Cardiac muscle cell (in vitro differentiated cells and primary cell): ENCODE results near the gene ARID3C. TPM values are rescaled to one million over a fixed set of nuclear protein-coding genes. Genes with fewer than 3 reads are reported as not detected.

ENCODE experiments used
- DNase-seq, 2 donors: peaks; one replicate each; pipeline versions ENCODE4 v3.0.0 to v3.0.0-alpha.2; 2010 to 2017; ENCODE audit warnings: low read depth in 1 of 2, low spot score in 1 of 2
- H3K27ac ChIP-seq: fragments of 200-600 bp; sonication (generic); 2 replicates; pipeline ENCODE4 v1.5.1; 2016
- H3K27me3 ChIP-seq: fragments of 200-600 bp; sonication (generic); 2 replicates; pipeline ENCODE4 v1.6.0; 2016; ENCODE audit warnings: control low read depth
- H3K36me3 ChIP-seq: fragments of 200-600 bp; sonication (generic); 2 replicates; pipeline ENCODE4 v1.5.1; 2016; ENCODE audit warnings: control low read depth
- H3K4me1 ChIP-seq: fragments of 200-600 bp; sonication (generic); 2 replicates; pipeline ENCODE4 v1.8.1; 2017; ENCODE audit warnings: low read depth, mild to moderate bottlenecking, mixed run types
- H3K4me3 ChIP-seq: fragments of 200-600 bp; sonication (generic); 2 replicates; pipeline ENCODE4 v1.5.1; 2016; ENCODE audit warnings: mild to moderate bottlenecking
- H3K9me3 ChIP-seq: fragments of 200-600 bp; sonication (generic); 2 replicates; pipeline ENCODE4 v1.5.1; 2017; ENCODE audit warnings: low read depth, mild to moderate bottlenecking, control low read depth
- polyA plus RNA-seq: library from polyadenylated mRNA; unstranded; fragments of >200 nt; fragmentation: Nextera tagmentation; extraction: Ambion mirVana; gene quantifications from 2 replicates; pipeline ENCODE4 v1.2.1, GENCODE V29; 2016
- total RNA-seq: library from RNA; depleted of rRNA; stranded (reverse); fragments of >200 nt; gene quantifications from 2 replicates; pipeline ENCODE4 v1.2.3, GENCODE V29; 2016
- TF ChIP-seq, protein P1 (sequence below): IDR thresholded peaks from 2 replicates; pipeline ENCODE4 v1.5.1; 2012; ENCODE audit warnings: low read depth, mild to moderate bottlenecking, low read length

ARID3C gene
- total and polyA plus RNA-seq, 2 experiments from 2014 or later = 0.27 to 1.4 TPM

DNA sequence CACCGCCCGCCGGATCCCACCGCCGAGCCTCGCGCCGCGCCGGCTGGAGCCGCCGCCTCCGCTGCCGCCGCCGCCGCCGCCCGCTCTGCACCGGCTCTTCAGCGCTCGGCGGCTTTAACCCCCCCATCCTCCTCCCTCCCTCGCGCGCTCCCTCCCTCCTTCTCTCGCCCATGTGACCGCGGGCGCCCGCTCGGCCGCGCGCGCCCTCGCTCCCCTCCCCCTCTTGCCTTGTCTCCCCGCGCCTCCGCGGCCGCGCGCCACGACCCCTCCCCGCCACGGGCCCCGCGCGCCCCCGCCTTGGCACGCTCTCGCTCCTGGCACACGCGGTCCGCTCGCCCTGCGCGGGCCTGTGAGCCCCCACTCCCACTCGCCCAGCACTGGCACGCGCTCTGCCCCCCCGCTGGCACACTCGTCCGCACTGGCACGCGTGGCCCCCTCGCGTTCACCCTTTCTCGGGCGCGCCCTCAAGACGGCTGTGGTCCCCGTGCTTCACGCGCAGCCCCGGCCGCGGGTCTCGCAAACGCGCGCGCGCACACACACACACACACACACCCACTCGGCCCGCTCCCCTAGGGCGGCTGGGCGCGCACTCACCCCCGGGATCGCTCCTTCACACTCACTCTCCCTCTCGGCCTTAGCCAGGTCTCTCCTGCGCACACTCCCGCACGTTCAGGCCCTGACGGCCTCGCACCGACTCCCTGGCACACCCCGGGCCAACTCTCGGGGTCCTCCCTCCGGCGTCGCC is 39.1 kb downstream of the ARID3C start, which contains the start of gene CNTFR:
TSS of gene CNTFR (minus strand) at position 89 of the 745 bp plus-strand sequence. CDS start 20,743 bp downstream, outside the sequence.
- peaks cover 4% of the 10 kb centered on the region for H3K4me1 ChIP-seq
- peak in 1 of 2 donors; percentile 81 for DNase-seq
- TF ChIP-seq, protein P1, sequence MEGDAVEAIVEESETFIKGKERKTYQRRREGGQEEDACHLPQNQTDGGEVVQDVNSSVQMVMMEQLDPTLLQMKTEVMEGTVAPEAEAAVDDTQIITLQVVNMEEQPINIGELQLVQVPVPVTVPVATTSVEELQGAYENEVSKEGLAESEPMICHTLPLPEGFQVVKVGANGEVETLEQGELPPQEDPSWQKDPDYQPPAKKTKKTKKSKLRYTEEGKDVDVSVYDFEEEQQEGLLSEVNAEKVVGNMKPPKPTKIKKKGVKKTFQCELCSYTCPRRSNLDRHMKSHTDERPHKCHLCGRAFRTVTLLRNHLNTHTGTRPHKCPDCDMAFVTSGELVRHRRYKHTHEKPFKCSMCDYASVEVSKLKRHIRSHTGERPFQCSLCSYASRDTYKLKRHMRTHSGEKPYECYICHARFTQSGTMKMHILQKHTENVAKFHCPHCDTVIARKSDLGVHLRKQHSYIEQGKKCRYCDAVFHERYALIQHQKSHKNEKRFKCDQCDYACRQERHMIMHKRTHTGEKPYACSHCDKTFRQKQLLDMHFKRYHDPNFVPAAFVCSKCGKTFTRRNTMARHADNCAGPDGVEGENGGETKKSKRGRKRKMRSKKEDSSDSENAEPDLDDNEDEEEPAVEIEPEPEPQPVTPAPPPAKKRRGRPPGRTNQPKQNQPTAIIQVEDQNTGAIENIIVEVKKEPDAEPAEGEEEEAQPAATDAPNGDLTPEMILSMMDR = no peak

DNA sequence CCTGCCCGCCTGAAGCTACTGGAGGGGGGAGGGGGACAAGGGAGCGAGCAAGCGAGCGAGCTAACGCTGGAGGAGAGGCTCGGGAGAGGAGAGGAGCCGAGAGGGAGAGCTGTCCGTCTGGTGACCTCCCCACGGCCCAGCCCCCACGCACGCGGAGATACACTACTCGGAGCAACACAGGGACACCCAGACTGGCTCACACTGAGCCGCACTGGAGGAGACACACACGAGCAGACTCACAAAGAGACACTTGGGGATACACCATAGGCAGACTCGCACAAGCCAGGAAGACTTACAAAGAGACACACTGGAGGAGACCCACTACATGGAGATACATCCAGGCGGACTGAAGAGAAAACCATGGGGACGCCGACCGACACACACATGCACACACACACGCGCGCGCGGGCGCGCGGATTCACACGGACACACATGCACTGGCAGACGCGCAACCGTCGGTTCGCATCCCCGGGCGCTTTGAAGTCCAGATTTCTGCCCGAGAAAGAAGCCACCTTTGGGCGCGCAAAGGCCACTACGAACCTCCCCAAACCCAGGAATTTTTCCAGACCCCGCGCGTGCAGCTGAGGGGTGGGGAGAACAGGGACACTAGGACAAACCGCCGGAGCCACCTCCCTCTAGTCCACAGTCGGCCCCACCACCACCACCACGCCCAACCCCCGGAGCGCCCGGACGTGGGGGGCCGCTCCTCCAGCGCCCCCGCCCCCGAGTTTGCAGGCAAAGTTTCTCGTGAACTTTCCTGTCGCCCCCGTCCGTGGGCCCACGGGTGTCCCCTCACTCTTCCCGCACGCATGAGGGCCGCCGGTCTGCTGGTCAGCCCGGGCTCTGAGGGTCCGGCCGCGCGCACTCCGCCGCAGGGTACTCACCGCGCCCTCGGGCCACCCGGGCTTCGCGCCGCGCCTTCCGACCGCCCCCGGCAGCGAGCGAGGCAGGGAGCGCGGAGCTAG is 39.9 kb downstream of the ARID3C start:
- H3K9me3 ChIP-seq = no peaks in the 10 kb centered on the region
- peaks cover 47% of the 10 kb centered on the region for H3K27me3 ChIP-seq

More for the DNA sequence above, 39.1 kb downstream of the ARID3C start, which contains the start of gene CNTFR:
- no peak within 1 kb of the TSS for H3K27ac ChIP-seq
- no peaks in the 10 kb centered on the region for H3K9me3 ChIP-seq
- peaks cover 47% of the 10 kb centered on the region for H3K27me3 ChIP-seq
- H3K36me3 ChIP-seq = no peaks in the 10 kb centered on the region
- H3K4me3 ChIP-seq = peak within 1 kb of the TSS; percentile 65

DNA sequence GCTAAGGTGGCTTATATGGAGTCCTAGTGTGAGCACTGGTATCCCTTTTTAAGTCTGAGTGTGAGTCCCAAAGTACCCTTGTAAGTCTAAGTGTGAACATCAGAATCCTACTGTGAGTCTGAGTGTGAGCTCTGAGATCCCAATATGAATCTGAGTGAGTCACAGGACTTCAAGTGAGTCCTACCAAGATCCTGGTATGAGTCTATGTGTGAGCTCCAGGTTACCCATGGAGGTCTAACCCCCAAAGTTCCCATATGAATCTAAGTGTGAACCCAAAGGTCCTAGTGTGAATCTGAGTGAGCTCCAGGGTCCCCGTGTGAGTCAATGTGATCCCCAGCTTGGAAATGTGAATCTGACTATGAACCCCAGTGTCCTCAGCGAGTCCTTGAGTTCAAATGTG is 41.6 kb downstream of the ARID3C start:
- Histone ChIP-seq H3K4me1 (peaks cover 4% of the 10 kb centered on the region), H3K4me3 (no peak overlapping the region), H3K27me3 (peaks cover 34% of the 10 kb centered on the region), H3K9me3 (no peaks in the 10 kb centered on the region), H3K27ac (no peak overlapping the region), H3K36me3 (no peaks in the 10 kb centered on the region)
- TF ChIP-seq, protein P1 = no peak
- DNase-seq = no peak

More for the DNA sequence above, 39.9 kb downstream of the ARID3C start:
- TF ChIP-seq, protein P1 = no peak
- DNase-seq = no peak
- Histone ChIP-seq H3K4me3 (peak overlapping the region; percentile 65), H3K27ac (no peak overlapping the region), H3K36me3 (no peaks in the 10 kb centered on the region), H3K4me1 (peaks cover 4% of the 10 kb centered on the region)

DNA sequence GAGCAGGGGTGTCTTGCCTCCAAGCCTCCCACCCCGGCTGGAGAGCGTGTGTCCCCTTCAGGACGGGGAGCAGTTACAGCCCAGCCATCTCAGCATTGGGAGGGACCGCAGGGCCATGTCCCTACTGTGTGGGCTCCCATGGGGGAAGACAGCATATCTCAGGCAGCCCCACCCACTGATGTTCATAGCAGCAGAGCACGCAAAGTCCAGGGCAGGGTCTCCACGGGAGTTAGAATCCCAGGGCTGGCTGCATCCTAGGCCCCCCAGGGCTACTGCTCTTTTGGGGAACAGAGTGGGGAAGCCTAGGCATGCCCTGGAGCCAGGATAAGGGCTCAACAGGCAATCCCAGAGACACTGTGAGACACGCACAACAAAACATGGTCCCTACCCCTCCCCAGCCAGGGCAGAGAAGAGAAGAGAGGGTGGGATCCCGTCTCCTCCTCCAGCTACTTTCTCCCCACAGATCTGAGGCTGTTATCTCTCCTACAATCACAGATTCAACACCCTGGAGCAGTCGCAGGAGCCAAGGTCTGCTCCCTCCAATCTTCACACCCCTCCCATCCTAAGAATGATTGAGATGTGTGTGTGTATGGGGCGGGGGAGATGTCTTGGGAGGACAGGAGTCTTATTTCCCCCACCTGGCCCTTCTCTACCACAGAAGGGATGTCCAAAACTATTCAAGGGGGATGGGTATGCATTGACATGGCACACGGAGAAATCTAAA is 42.8 kb downstream of the ARID3C start:
- Histone ChIP-seq H3K9me3 (no peaks in the 10 kb centered on the region), H3K4me3 (no peak overlapping the region), H3K27ac (no peak overlapping the region), H3K36me3 (no peaks in the 10 kb centered on the region), H3K27me3 (peaks cover 24% of the 10 kb centered on the region), H3K4me1 (peaks cover 4% of the 10 kb centered on the region)
- TF ChIP-seq, protein P1 = no peak
- no peak for DNase-seq

DNA sequence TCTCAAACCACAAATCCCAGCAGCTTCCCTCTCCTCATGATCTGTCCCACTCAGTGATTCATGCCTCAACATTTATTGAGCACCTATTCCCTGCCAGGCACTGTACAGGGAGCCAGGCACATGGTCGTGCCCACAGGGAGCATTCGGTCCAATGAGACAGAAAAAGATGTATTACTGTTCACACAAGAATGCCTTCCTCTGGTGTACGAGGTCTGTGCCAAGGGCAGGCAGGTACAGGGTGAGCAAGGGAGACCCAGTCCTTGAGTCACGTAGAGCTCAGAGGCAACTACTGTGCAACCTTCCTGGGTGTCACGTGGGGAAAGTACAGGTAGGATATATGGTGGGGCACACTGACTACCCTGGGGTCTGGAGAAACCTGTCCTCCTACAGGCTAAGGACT is 43.9 kb downstream of the ARID3C start:
- Histone ChIP-seq H3K27ac (no peak overlapping the region), H3K9me3 (no peaks in the 10 kb centered on the region), H3K36me3 (no peaks in the 10 kb centered on the region), H3K4me1 (peaks cover 2% of the 10 kb centered on the region), H3K27me3 (peaks cover 13% of the 10 kb centered on the region), H3K4me3 (no peak overlapping the region)
- no peak for DNase-seq
- TF ChIP-seq, protein P1 = no peak
